ENCODE results near the gene THRAP3. TPM values are rescaled to one million over a fixed set of nuclear protein-coding genes. Genes with fewer than 3 reads are reported as not detected.
A peak's percentile ranks its signal among the peaks of the same experiment; 100 is the strongest.

THRAP3 gene
- total RNA-seq, 1 donor from 2014 or later, result 39.5 TPM

DNA sequence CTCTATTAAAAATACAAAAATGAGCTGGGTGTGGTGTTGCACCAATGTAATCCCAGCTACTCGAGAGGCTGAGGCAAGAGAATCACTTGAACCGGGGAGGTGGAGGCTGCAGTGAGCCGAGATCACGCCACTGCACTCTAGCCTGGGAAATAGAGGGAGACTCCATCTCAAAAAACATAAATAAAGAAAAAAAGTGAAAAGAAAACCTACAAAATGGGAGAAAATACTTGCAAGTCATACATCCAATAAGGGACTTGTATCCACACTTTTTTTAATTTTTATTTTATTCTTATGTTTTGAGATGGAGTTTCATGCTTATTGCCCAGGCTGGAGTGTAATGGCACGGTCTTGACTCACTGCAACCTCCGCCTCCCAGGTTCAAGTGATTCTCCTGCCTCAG lies 52.4 kb downstream of the THRAP3 start:
- Histone ChIP-seq H3K4me3 (no peak overlapping the region), H3K27ac (no peak overlapping the region), H3K36me3 (peaks cover 0 to 11% of the 10 kb centered on the region in 2 donors), H3K4me1 (peaks cover 0 to 10% of the 10 kb centered on the region in 2 donors), H3K9me3 (no peaks in the 10 kb centered on the region), H3K27me3 (no peaks in the 10 kb centered on the region)
- TF ChIP-seq, protein P1, sequence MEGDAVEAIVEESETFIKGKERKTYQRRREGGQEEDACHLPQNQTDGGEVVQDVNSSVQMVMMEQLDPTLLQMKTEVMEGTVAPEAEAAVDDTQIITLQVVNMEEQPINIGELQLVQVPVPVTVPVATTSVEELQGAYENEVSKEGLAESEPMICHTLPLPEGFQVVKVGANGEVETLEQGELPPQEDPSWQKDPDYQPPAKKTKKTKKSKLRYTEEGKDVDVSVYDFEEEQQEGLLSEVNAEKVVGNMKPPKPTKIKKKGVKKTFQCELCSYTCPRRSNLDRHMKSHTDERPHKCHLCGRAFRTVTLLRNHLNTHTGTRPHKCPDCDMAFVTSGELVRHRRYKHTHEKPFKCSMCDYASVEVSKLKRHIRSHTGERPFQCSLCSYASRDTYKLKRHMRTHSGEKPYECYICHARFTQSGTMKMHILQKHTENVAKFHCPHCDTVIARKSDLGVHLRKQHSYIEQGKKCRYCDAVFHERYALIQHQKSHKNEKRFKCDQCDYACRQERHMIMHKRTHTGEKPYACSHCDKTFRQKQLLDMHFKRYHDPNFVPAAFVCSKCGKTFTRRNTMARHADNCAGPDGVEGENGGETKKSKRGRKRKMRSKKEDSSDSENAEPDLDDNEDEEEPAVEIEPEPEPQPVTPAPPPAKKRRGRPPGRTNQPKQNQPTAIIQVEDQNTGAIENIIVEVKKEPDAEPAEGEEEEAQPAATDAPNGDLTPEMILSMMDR (IDR thresholded peaks at IDR 0.05), result no peak
- intact Hi-C loops (cut with DNase I), result no loop called here
- no peak for DNase-seq (ENCODE audit: low spot score in 2 of 2)

DNA sequence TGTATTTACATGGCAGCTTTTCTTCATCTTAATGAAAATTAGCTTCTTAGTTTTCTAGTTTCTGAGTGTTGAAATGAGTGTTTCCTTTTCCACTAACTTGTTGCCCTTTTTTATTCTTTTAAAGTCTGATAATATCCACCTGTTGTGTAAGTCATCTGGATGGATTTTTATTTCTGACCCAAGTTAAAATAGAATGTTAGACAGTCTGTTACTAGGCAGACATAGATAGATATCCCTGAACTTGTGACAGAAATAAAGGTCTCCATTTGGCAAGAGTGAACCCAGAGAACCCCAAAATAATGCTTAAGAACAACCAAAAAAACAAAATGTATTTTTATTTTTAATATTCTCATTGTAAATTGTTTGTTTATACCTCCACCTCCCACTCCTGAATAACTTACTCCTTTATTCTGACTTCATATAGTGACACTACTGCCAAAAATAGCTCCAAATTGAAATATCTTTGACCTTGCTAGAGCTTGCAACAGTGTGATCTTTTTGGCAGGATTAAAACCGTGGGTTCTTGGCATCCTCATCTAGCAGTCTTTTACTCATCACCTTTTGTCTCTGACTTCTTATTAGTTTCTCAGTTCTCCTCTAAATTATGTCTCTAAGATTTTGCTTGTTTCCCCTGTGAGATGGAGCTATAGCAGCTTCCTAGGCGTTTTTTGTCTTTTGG lies 55.0 kb downstream of the THRAP3 start:
- no peak overlapping the region for H3K4me3 ChIP-seq
- peaks cover 3 to 10% of the 10 kb centered on the region in 2 donors for H3K4me1 ChIP-seq
- H3K27ac ChIP-seq, result peak overlapping the region in 1 of 2 donors; percentile 16
- TF ChIP-seq, protein P1 (IDR thresholded peaks at IDR 0.05), result no peak
- intact Hi-C loops (cut with DNase I), result no loop called here
- no peaks in the 10 kb centered on the region for H3K27me3 ChIP-seq
- no peaks in the 10 kb centered on the region for H3K9me3 ChIP-seq
- no peak for DNase-seq (ENCODE audit: low spot score in 2 of 2)
- peaks cover 8 to 16% of the 10 kb centered on the region in 2 donors for H3K36me3 ChIP-seq

DNA sequence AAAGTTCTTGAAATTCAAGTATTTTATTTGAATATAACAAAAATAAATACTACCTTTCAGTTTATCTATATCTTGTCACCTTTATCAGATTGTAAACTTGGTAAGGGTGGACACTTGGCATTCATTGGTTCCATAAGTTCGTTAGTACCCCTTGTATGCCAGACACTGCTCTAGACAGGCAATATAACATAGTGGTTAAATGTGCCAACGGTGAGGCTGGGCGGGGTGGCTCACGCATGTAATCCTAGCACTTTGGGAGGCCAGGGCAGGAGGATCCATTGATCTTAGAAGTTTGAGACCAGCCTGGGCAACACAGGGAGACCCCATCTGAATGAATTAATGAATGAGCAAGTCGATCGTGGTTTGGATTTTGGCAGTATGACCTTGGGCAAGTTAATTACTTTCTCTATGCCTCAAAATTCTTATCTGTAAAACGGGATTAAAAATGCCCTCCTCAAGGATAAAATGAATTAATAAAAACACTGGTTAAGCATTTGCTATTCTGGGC lies 55.6 kb downstream of the THRAP3 start:
- Histone ChIP-seq H3K27ac (peak overlapping the region; percentile 16 to 42), H3K4me3 (no peak overlapping the region), H3K36me3 (peaks cover 8 to 22% of the 10 kb centered on the region in 2 donors), H3K27me3 (no peaks in the 10 kb centered on the region), H3K4me1 (peaks cover 3 to 14% of the 10 kb centered on the region in 2 donors), H3K9me3 (no peaks in the 10 kb centered on the region)
- DNase-seq (ENCODE audit: low spot score in 2 of 2), result no peak
- intact Hi-C loops (cut with DNase I), result loop anchor here (5.0 kb wide), 1 partner anchor 58 kb away; the partner anchor contains the start of gene THRAP3
- TF ChIP-seq, protein P1 (IDR thresholded peaks at IDR 0.05), result no peak

DNA sequence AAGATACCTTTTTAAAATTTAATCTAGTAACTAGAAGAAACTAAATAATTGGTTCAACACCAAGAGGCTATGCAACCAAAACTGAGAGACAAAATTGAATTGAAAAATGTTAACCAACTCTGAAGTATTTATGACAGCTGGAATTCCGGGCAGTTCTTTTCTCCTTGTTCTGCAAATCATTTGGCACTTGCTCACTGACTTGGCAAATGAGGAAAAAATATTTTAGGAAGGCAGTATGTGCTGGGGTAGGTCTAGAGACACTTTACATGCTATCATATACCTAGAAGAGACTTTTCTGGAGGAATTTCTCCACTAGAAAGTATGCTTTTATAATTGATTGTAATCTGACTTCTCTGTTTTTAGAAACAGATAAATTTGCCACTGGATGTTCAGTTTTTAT lies 59.8 kb downstream of the THRAP3 start:
- H3K27me3 ChIP-seq, result no peaks in the 10 kb centered on the region
- H3K4me3 ChIP-seq, result no peak overlapping the region
- peaks cover 38 to 53% of the 10 kb centered on the region in 2 donors for H3K36me3 ChIP-seq
- no peaks in the 10 kb centered on the region for H3K9me3 ChIP-seq
- DNase-seq (ENCODE audit: low spot score in 2 of 2), result no peak
- peak overlapping the region in 1 of 2 donors; percentile 12 for H3K27ac ChIP-seq
- peaks cover 3 to 14% of the 10 kb centered on the region in 2 donors for H3K4me1 ChIP-seq
- intact Hi-C loops (cut with DNase I), result loop anchor here (5.0 kb wide), 1 partner anchor 62 kb away; the partner anchor contains the start of gene THRAP3
- TF ChIP-seq, protein P1 (IDR thresholded peaks at IDR 0.05), result no peak

DNA sequence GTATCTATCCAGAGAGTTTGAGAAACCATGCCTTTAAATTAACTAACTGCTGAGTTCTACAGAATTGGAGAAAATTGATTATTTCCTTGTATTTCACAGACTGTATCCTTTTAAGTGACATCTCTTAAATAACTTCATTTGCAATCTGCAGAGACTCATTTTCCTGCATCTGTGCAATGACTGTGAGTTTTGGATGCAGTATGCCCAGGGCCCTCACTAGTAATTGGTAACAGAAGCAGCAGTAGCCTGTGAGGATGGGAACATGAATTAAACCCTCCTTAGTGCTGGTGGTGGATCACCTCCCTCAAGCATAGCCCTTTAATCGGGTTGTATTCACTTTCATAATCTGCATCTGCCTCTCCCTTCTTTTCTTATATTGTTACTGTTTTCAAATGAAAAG lies 60.3 kb downstream of the THRAP3 start:
- Histone ChIP-seq H3K4me1 (peaks cover 3 to 13% of the 10 kb centered on the region in 2 donors), H3K36me3 (peaks cover 42 to 58% of the 10 kb centered on the region in 2 donors)
- intact Hi-C loops (cut with DNase I), result loop anchor here (5.0 kb wide), 1 partner anchor 62 kb away; the partner anchor contains the start of gene THRAP3

More for the DNA sequence above, 60.3 kb downstream of the THRAP3 start:
- TF ChIP-seq, protein P1 (IDR thresholded peaks at IDR 0.05), result no peak
- Histone ChIP-seq H3K9me3 (no peaks in the 10 kb centered on the region), H3K27ac (no peak overlapping the region), H3K4me3 (no peak overlapping the region), H3K27me3 (no peaks in the 10 kb centered on the region)
- no peak for DNase-seq (ENCODE audit: low spot score in 2 of 2)

Measured in ascending aorta (tissue), 2 donors.